GM23338 (cell line): ENCODE measurements around the gene PTPN22.

ENCODE experiments used
- CREB1 ChIP-seq: fragments of 250-450 bp; sonication (Bioruptor Pico); IDR thresholded peaks from 2 replicates; pipeline ENCODE4 v1.5.0; 2020; ENCODE audit warnings: low read depth, mild to moderate bottlenecking, moderate library complexity
- CTCF ChIP-seq, 2 experiments: fragments of 200-600 bp in 1 of 2; sonication (generic) in 1 of 2; conservative IDR thresholded peaks; 2 replicates each; pipeline versions ENCODE4 v1.5.1 to v1.6.1; 2016 to 2017; ENCODE audit warnings: antibody characterized with exemption in 2 of 2, low read depth in 2 of 2, mild to moderate bottlenecking in 2 of 2, moderate library complexity in 1 of 2
- EZH2 ChIP-seq: fragments of 200-600 bp; sonication (generic); IDR thresholded peaks from one replicate; pipeline ENCODE4 v1.8.0; 2017; ENCODE audit warnings: antibody characterized with exemption, mild to moderate bottlenecking, low read depth; ENCODE audit not compliant: unreplicated experiment
- EZH2phosphoT487 ChIP-seq: fragments of 200-600 bp; sonication (generic); IDR thresholded peaks from one replicate; pipeline ENCODE4 v1.8.1; 2018; ENCODE audit warnings: antibody characterized with exemption; ENCODE audit not compliant: unreplicated experiment

GRCh38 chr1:113901191-113901590, 29.7 kb upstream of the PTPN22 start:
- TF ChIP-seq EZH2phosphoT487 (no peak), CTCF (conservative IDR thresholded peaks at IDR 0.05; ENCODE audit: low read depth in 2 of 2) (no peak), EZH2 (no peak), CREB1 (CRISPR knock-in tag) (no peak)
